ENCODE measurements around the gene SHE.

SHE gene

GRCh38 chr1:154448331-154448811 lies 53.8 kb downstream of the SHE start:
- DNase-seq: no peak

GRCh38 chr1:154446789-154447188 lies 55.4 kb downstream of the SHE start:
- no peak for DNase-seq

GRCh38 chr1:154446292-154446691 lies 55.9 kb downstream of the SHE start:
- no peak for DNase-seq

- DNase-seq: no peak
Observed at GRCh38 chr1:154445040-154445472, 57.2 kb downstream of the SHE start.

- peak in 1 of 51 donors; percentile 18 for DNase-seq
Observed at GRCh38 chr1:154443274-154444013, 58.8 kb downstream of the SHE start.

- DNase-seq: peak in 1 of 51 donors; percentile 13
Observed at GRCh38 chr1:154442006-154442740, 60.0 kb downstream of the SHE start.

GRCh38 chr1:154441241-154441888 lies 60.8 kb downstream of the SHE start:
- DNase-seq: no peak

GRCh38 chr1:154440036-154440804 lies 62.0 kb downstream of the SHE start:
- no peak for DNase-seq

- no peak for DNase-seq
Observed at GRCh38 chr1:154436433-154436832, 65.8 kb downstream of the SHE start.

GRCh38 chr1:154435599-154436200 lies 66.5 kb downstream of the SHE start:
- DNase-seq: peak in 1 of 51 donors; percentile 79

GRCh38 chr1:154434346-154435085 lies 67.7 kb downstream of the SHE start:
- peak in 35 of 51 donors; percentile 8 to 100 (median 51) for DNase-seq

GRCh38 chr1:154433161-154433764 lies 68.9 kb downstream of the SHE start:
- no peak for DNase-seq

GRCh38 chr1:154431586-154432373 lies 70.4 kb downstream of the SHE start:
- no peak for DNase-seq

GRCh38 chr1:154430903-154431302 lies 71.3 kb downstream of the SHE start:
- DNase-seq: peak in 1 of 51 donors; percentile 22

GRCh38 chr1:154429841-154430611 lies 72.2 kb downstream of the SHE start:
- DNase-seq: no peak

Data from hypothalamus (tissue), 51 donors.